Activated B cell treated with CpG ODN at 0.5 μM for 24 hours (primary cell): ENCODE results near the gene NSD1. TPM values are rescaled to one million over a fixed set of nuclear protein-coding genes. Genes with fewer than 3 reads are reported as not detected.

Experiments used
- ATAC-seq: fragments of 200-7000 bp; cut with Tn5 transposase; one replicate; pipeline ENCODE4 v1.10.0; 2021; ENCODE audit warnings: low read depth, mild to moderate bottlenecking, moderate library complexity
- CTCF ChIA-PET: fragments of 350-600 bp; sonication (Branson Sonifier 250); formaldehyde crosslinking; loops from one replicate; lab custom pipeline; 2021; ENCODE audit warnings: antibody characterized with exemption; lab: Charles Lee
- POLR2A ChIA-PET: fragments of 350-600 bp; sonication (Branson Sonifier 250); formaldehyde crosslinking; loops from one replicate; lab custom pipeline; 2021; ENCODE audit warnings: antibody characterized with exemption; lab: Charles Lee
- DNase-seq: peaks from one replicate; pipeline ENCODE4 v3.0.0; 2022
- H3K27ac Mint-ChIP-seq: one replicate; pipeline ENCODE4 v1.8.0; 2020; ENCODE audit warnings: mixed read lengths
- H3K27me3 Mint-ChIP-seq: one replicate; pipeline ENCODE4 v1.8.0; 2021; ENCODE audit warnings: mixed read lengths
- H3K36me3 Mint-ChIP-seq: one replicate; pipeline ENCODE4 v1.8.0; 2021; ENCODE audit warnings: low read depth, mixed read lengths
- H3K4me1 Mint-ChIP-seq: one replicate; pipeline ENCODE4 v1.8.0; 2021; ENCODE audit warnings: mixed read lengths
- H3K4me3 Mint-ChIP-seq: one replicate; pipeline ENCODE4 v1.8.0; 2020; ENCODE audit warnings: mild to moderate bottlenecking, mixed read lengths
- H3K9me3 Mint-ChIP-seq: one replicate; pipeline ENCODE4 v1.8.0; 2020; ENCODE audit warnings: mixed read lengths
- CTCF ChIP-seq: fragments of 200-600 bp; IDR thresholded peaks from one replicate; pipeline ENCODE4 v1.8.0; 2022; ENCODE audit warnings: antibody characterized with exemption, mild to moderate bottlenecking
- intact Hi-C: fragments of 100-400 bp; cut with micrococcal nuclease; formaldehyde crosslinking; loops from one replicate; pipeline ENCODE4 v1.15.1; 2024
- total RNA-seq: library from RNA; stranded (reverse); gene quantifications from 2 replicates; pipeline ENCODE4 v1.2.3, GENCODE V29; 2022

The NSD1 gene
- total RNA-seq, 1 donor from 2014 or later = 108 TPM

DNA sequence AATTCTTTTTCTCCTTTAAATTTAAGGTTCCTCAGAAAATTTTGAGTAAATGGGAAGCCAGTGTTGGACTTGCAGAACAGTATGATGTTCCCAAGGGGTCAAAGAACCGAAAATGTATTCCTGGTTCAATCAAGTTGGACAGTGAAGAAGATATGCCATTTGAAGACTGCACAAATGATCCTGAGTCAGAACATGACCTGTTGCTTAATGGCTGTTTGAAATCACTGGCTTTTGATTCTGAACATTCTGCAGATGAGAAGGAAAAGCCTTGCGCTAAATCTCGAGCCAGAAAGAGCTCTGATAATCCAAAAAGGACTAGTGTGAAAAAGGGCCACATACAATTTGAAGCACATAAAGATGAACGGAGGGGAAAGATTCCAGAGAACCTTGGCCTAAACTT is 76.0 kb downstream of the NSD1 start:
- DNase-seq (no peak), ATAC-seq (no peak)
- ChIA-PET CTCF (no interaction called here), POLR2A (interaction anchor here (0.5 kb wide), 1 partner anchor 795 kb away, joined by 3 read pairs; no protein-coding TSS in a partner anchor)
- Mint-ChIP-seq H3K36me3 (peaks cover 65% of the 10 kb centered on the region), H3K27me3 (no peaks in the 10 kb centered on the region), H3K4me3 (no peak overlapping the region), H3K4me1 (no peaks in the 10 kb centered on the region), H3K27ac (no peak overlapping the region), H3K9me3 (no peaks in the 10 kb centered on the region)
- TF ChIP-seq CTCF = no peak
- intact Hi-C loops = loop anchor here (5.0 kb wide), 1 partner anchor 97 kb away; no protein-coding TSS in a partner anchor

DNA sequence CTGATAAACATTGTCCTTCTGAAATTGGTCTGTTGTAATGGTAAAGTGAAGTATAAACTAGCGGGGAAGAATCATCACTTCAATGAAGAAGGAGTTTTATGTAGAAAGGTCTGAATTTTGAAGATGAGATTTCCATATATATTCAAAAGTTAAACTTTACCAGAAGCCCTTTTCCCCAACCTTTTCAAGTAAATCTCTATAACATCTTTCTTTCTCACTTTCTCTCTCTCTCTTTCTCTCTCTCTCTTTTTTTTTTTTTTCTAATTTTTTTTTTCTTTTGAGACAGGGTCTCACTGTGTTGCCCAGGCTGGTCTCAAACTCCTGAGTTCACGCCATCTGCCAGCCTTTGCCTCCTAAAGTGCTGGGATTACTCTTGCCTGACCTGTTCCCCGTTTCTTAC is 78.7 kb downstream of the NSD1 start:
- ChIA-PET POLR2A (no interaction called here), CTCF (no interaction called here)
- Mint-ChIP-seq H3K4me3 (no peak overlapping the region), H3K27me3 (no peaks in the 10 kb centered on the region), H3K4me1 (no peaks in the 10 kb centered on the region), H3K36me3 (peaks cover 77% of the 10 kb centered on the region), H3K9me3 (no peaks in the 10 kb centered on the region), H3K27ac (no peak overlapping the region)
- TF ChIP-seq CTCF = no peak
- DNase-seq (no peak), ATAC-seq (no peak)
- intact Hi-C loops = loop anchor here (5.0 kb wide), 1 partner anchor 100 kb away; no protein-coding TSS in a partner anchor

DNA sequence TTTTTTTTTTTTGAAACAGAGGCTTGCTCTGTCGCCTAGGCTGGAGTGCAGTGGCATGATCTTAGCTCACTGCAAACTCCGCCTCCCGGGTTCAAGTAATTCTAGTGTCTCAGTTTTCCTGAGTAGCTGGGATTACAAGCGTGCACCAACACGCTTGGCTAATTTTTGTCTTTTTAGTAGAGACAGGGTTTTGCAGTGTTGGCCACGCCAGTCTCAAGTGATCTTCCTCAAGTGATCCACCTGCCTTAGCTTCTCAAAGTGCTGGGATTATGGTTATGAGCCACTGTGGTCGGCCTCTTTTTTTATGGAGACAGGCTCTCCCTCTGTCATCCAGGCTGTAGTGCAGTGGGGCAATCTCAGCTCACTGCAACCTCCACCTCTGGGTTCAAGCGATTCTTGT is 87.0 kb downstream of the NSD1 start:
- no peaks in the 10 kb centered on the region for H3K9me3 Mint-ChIP-seq
- H3K4me1 Mint-ChIP-seq = peaks cover 16% of the 10 kb centered on the region
- TF ChIP-seq CTCF = no peak
- DNase-seq = no peak
- ATAC-seq = no peak
- ChIA-PET POLR2A (interaction anchor here (1.6 kb wide), 1 partner anchor 107 kb away, joined by 7 read pairs; no protein-coding TSS in a partner anchor), CTCF (interaction anchor here (1.4 kb wide), 1 partner anchor 108 kb away, joined by 5 read pairs; no protein-coding TSS in a partner anchor)
- H3K27ac Mint-ChIP-seq = no peak overlapping the region
- no peaks in the 10 kb centered on the region for H3K27me3 Mint-ChIP-seq
- peaks cover 52% of the 10 kb centered on the region for H3K36me3 Mint-ChIP-seq
- intact Hi-C loops = loop anchor here (5.0 kb wide), 1 partner anchor 38 kb away; no protein-coding TSS in a partner anchor
- H3K4me3 Mint-ChIP-seq = no peak overlapping the region

- ATAC-seq (no peak), DNase-seq (no peak)
- Mint-ChIP-seq H3K36me3 (peaks cover 51% of the 10 kb centered on the region), H3K9me3 (no peaks in the 10 kb centered on the region), H3K27ac (no peak overlapping the region), H3K4me3 (no peak overlapping the region), H3K4me1 (peaks cover 16% of the 10 kb centered on the region), H3K27me3 (no peaks in the 10 kb centered on the region)
- intact Hi-C loops = loop anchor here (5.0 kb wide), 1 partner anchor 40 kb away; no protein-coding TSS in a partner anchor
- no peak for TF ChIP-seq CTCF
- ChIA-PET POLR2A (no interaction called here), CTCF (no interaction called here)
Observed at GRCh38 chr5:177222269-177222668, 88.7 kb downstream of the NSD1 start.

- DNase-seq = no peak
- Mint-ChIP-seq H3K9me3 (no peaks in the 10 kb centered on the region), H3K4me1 (peaks cover 18% of the 10 kb centered on the region), H3K27me3 (no peaks in the 10 kb centered on the region), H3K36me3 (peaks cover 55% of the 10 kb centered on the region), H3K27ac (no peak overlapping the region), H3K4me3 (no peak overlapping the region)
- CTCF ChIA-PET = interaction anchor here (1.6 kb wide), 1 partner anchor 113 kb away, joined by 3 read pairs; no protein-coding TSS in a partner anchor
- no peak for ATAC-seq
- intact Hi-C loops = no loop called here
- POLR2A ChIA-PET = no interaction called here
- no peak for TF ChIP-seq CTCF
Observed at GRCh38 chr5:177225798-177226197, 92.2 kb downstream of the NSD1 start.
